ENCODE results near the gene FBLN2. TPM values are rescaled to one million over a fixed set of nuclear protein-coding genes. Genes with fewer than 3 reads are reported as not detected.

Gene FBLN2
- total RNA-seq, 1 donor from 2014 or later: not detected

GRCh38 chr3:13642597-13642996 is 93.7 kb downstream of the FBLN2 start:
- intact Hi-C loops (cut with micrococcal nuclease): no loop called here

GRCh38 chr3:13644341-13645117 is 95.6 kb downstream of the FBLN2 start:
- intact Hi-C loops (cut with micrococcal nuclease): no loop called here

- intact Hi-C loops (cut with micrococcal nuclease): no loop called here
Observed at GRCh38 chr3:13645801-13646637, 97.1 kb downstream of the FBLN2 start.

GRCh38 chr3:13647298-13648059 is 98.6 kb downstream of the FBLN2 start:
- intact Hi-C loops (cut with micrococcal nuclease): loop anchor here (1.0 to 2.0 kb wide), 3 partner anchors 103 to 555 kb away; no protein-coding TSS in a partner anchor

GRCh38 chr3:13648060-13649001 is 99.4 kb downstream of the FBLN2 start:
- intact Hi-C loops (cut with micrococcal nuclease): loop anchor here (1.0 to 2.0 kb wide), 3 partner anchors 104 to 556 kb away; no protein-coding TSS in a partner anchor

GRCh38 chr3:13650210-13651056 is 101.5 kb downstream of the FBLN2 start:
- intact Hi-C loops (cut with micrococcal nuclease): loop anchor here (2.0 to 10.0 kb wide), 2 partner anchors 754 to 782 kb away; partner anchors contain the start of gene SLC6A6

GRCh38 chr3:13651057-13651400 is 102.1 kb downstream of the FBLN2 start:
- intact Hi-C loops (cut with micrococcal nuclease): loop anchor here (2.0 to 10.0 kb wide), 2 partner anchors 754 to 782 kb away; partner anchors contain the start of gene SLC6A6

- intact Hi-C loops (cut with micrococcal nuclease): loop anchor here (2.0 to 10.0 kb wide), 2 partner anchors 753 to 783 kb away; partner anchors contain the start of gene SLC6A6
Observed at GRCh38 chr3:13651775-13652428, 103.0 kb downstream of the FBLN2 start.

GRCh38 chr3:13652728-13653127 is 103.8 kb downstream of the FBLN2 start:
- intact Hi-C loops (cut with micrococcal nuclease): loop anchor here (10.0 kb wide), 1 partner anchor 752 kb away; the partner anchor contains the start of gene SLC6A6

- intact Hi-C loops (cut with micrococcal nuclease): loop anchor here (10.0 kb wide), 1 partner anchor 751 kb away; the partner anchor contains the start of gene SLC6A6
Observed at GRCh38 chr3:13653631-13654279, 104.8 kb downstream of the FBLN2 start.

GRCh38 chr3:13654330-13655060 is 105.6 kb downstream of the FBLN2 start:
- intact Hi-C loops (cut with micrococcal nuclease): loop anchor here (10.0 kb wide), 1 partner anchor 750 kb away; the partner anchor contains the start of gene SLC6A6

- intact Hi-C loops (cut with micrococcal nuclease): loop anchor here (10.0 kb wide), 1 partner anchor 750 kb away; the partner anchor contains the start of gene SLC6A6
Observed at GRCh38 chr3:13655061-13655913, 106.4 kb downstream of the FBLN2 start.

- intact Hi-C loops (cut with micrococcal nuclease): loop anchor here (1.0 to 10.0 kb wide), 4 partner anchors 224 to 748 kb away; partner anchors contain the start of genes SLC6A6 and WNT7A
Observed at GRCh38 chr3:13656584-13657301, 107.8 kb downstream of the FBLN2 start.

- intact Hi-C loops (cut with micrococcal nuclease): loop anchor here (1.0 to 10.0 kb wide), 4 partner anchors 222 to 747 kb away; partner anchors contain the start of genes SLC6A6 and WNT7A
Observed at GRCh38 chr3:13657660-13658435, 108.9 kb downstream of the FBLN2 start.

All from T-helper 1 cell treated with Interleukin-12 subunit alpha and Interleukin-12 subunit beta and Interleukin-4 antibody, amounts not matched to agents 30 ng/mL and 1 ng/mL, for 36 hours (primary cell).